ENCODE data around the gene INTS11.

- TF ChIP-seq CTCF (conservative IDR thresholded peaks at IDR 0.05; ENCODE audit: low read depth, low read length) (peak; percentile 94), EZH2phosphoT487 (IDR thresholded peaks at IDR 0.05; ENCODE audit: borderline replicate concordance, low read length) (no peak)
Observed at GRCh38 chr1:1264868-1265272, 59.6 kb downstream of the INTS11 start.

Data from PC-3 (cell line).